A673 (cell line): Measurements from ENCODE around the gene DHRS3. TPM values are rescaled to one million over a fixed set of nuclear protein-coding genes. Genes with fewer than 3 reads are reported as not detected.
A peak's percentile ranks its signal among the peaks of the same experiment; 100 is the strongest.

Experiments
- BruUV-seq: library from RNA; stranded (reverse); fragments of 400-500 nt; replicated peaks from 2 replicates; lab custom pipeline; 2021; lab: Mats Ljungman, UMichigan
- CTCF ChIA-PET: fragments of 300-600 bp; sonication (Branson Sonifier 250); formaldehyde crosslinking; loops from one replicate; lab custom pipeline; 2022; ENCODE audit warnings: antibody characterized with exemption; lab: Charles Lee
- POLR2A ChIA-PET: fragments of 300-600 bp; sonication (Branson Sonifier 250); formaldehyde crosslinking; loops from one replicate; lab custom pipeline; 2022; ENCODE audit warnings: antibody characterized with exemption; ENCODE audit not compliant: low non-redundant PET; lab: Charles Lee
- DNase-seq: peaks from one replicate; pipeline ENCODE4 v3.0.0-alpha.2; 2015; ENCODE audit warnings: low spot score
- H3K27ac ChIP-seq: fragments of 200-600 bp; sonication (generic); 2 replicates; pipeline ENCODE4 v1.5.1; 2016; ENCODE audit warnings: mixed run types, low read depth, mild to moderate bottlenecking, mixed read lengths, antibody characterized with exemption, low read length; ENCODE audit not compliant: poor library complexity, severe bottlenecking
- H3K27me3 ChIP-seq: fragments of 200-600 bp; sonication (generic); replicated peaks from 2 replicates; pipeline ENCODE4 v1.6.1; 2017; ENCODE audit warnings: mixed run types, low read depth, mild to moderate bottlenecking, mixed read lengths, antibody characterized with exemption, low read length; ENCODE audit not compliant: insufficient read depth, poor library complexity
- H3K36me3 ChIP-seq: fragments of 200-600 bp; sonication (generic); 2 replicates; pipeline ENCODE4 v1.6.1; 2016; ENCODE audit warnings: mixed run types, mild to moderate bottlenecking, mixed read lengths, antibody characterized with exemption, low read length; ENCODE audit not compliant: insufficient read depth, poor library complexity, severe bottlenecking
- H3K4me1 ChIP-seq: fragments of 200-600 bp; sonication (generic); 2 replicates; pipeline ENCODE4 v1.6.1; 2017; ENCODE audit warnings: mixed run types, mild to moderate bottlenecking, mixed read lengths, antibody characterized with exemption, low read length; ENCODE audit not compliant: insufficient read depth, poor library complexity, severe bottlenecking
- H3K4me3 ChIP-seq: fragments of 200-600 bp; sonication (generic); 2 replicates; pipeline ENCODE4 v1.5.1; 2016; ENCODE audit warnings: low read depth, mixed run types, mild to moderate bottlenecking, mixed read lengths, low read length; ENCODE audit not compliant: poor library complexity, severe bottlenecking
- H3K9me3 ChIP-seq: fragments of 200-600 bp; sonication (generic); 2 replicates; pipeline ENCODE4 v1.6.1; 2016; ENCODE audit warnings: mixed run types, low read depth, mild to moderate bottlenecking, mixed read lengths, antibody characterized with exemption, low read length; ENCODE audit not compliant: poor library complexity, severe bottlenecking
- CTCF ChIP-seq: fragments of 300-800, 200-600 bp; sonication (generic); conservative IDR thresholded peaks from 2 replicates; pipeline ENCODE4 v1.5.1; 2017; ENCODE audit warnings: low read depth, mild to moderate bottlenecking, antibody characterized with exemption, low read length, moderate library complexity, mixed read lengths
- EZH2 ChIP-seq: fragments of 200-600 bp; sonication (generic); IDR thresholded peaks from 2 replicates; pipeline ENCODE4 v1.6.1; 2017; ENCODE audit warnings: borderline replicate concordance, low read depth, mild to moderate bottlenecking, mixed read lengths, antibody characterized with exemption, low read length; ENCODE audit not compliant: poor library complexity, severe bottlenecking
- intact Hi-C: fragments of 100-400 bp; cut with micrococcal nuclease; formaldehyde crosslinking; loops from one replicate; pipeline ENCODE4 v1.10.0; 2022; ENCODE audit not compliant: unreplicated experiment
- total RNA-seq: library from RNA; stranded (reverse); gene quantifications from 2 replicates; pipeline ENCODE4 v1.2.3, GENCODE V29; 2021

DHRS3 gene
- total RNA-seq, 1 experiment from 2014 or later, result 2.4 TPM

DNA sequence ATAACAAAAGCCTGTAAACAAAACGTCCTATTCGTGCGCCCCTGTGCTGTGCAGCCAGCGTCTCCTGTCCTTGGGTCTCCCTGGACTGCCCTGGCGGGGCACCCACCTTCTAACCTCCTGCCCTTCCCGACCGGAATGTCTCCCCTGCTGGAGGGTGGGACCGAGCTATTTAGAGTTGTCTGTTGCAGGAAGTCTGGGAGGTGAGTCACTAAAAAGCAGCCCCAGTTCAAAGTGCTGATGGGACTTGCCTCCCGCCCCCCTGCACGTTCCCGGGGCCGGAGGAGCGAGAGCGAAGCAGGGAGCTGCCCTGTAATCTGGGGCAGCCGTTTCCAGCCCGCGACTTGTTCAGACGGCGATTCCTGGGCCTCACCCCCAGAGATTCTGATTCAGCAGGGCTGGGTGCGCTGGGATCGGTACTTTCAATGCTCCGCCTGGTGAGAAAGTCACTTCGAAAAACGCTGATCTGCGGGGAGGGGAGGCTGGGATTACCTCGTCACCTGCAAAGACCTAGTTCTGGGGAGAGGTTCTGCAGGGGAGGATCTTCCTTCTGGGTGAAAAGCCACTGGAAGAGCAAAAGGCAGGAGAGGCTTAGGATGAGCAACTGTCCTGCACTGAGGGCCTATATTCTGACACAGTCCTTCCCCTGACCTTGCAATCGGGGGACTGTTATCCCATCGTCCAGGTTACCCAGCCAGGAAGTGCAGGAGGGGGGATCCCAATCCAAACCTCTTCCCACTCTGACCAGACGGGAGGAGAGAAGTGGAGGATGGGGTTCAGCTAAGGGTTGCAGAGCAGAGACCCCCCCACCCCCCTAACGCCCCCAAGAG lies 1.2 kb upstream of the DHRS3 start:
- Histone ChIP-seq H3K36me3 (no peaks in the 10 kb centered on the region), H3K4me1 (peaks cover 13% of the 10 kb centered on the region), H3K27ac (no peak overlapping the region), H3K9me3 (no peaks in the 10 kb centered on the region), H3K4me3 (peak overlapping the region; percentile 63), H3K27me3 (peaks cover 14% of the 10 kb centered on the region)
- CTCF ChIA-PET, result interaction anchor here (0.6 to 2.2 kb wide), 5 partner anchors 213 to 494 kb away, joined by 4 to 10 read pairs (median 5); no protein-coding TSS in a partner anchor
- BruUV-seq, result no TSS peak
- peak; percentile 55 for DNase-seq
- TF ChIP-seq CTCF, result no peak
- no peak for TF ChIP-seq EZH2
- intact Hi-C loops, result loop anchor here (2.0 to 10.0 kb wide), 3 partner anchors 212 to 344 kb away; no protein-coding TSS in a partner anchor
- POLR2A ChIA-PET, result no interaction called here

- peaks cover 13% of the 10 kb centered on the region for H3K4me1 ChIP-seq
- no TSS peak for BruUV-seq
- H3K27ac ChIP-seq, result peak overlapping the region; percentile 89
- no peaks in the 10 kb centered on the region for H3K36me3 ChIP-seq
- no peaks in the 10 kb centered on the region for H3K9me3 ChIP-seq
- H3K4me3 ChIP-seq, result peak overlapping the region; percentile 63
- CTCF ChIA-PET, result interaction anchor here (1.2 to 2.2 kb wide), 2 partner anchors 304 to 343 kb away, joined by 4 to 10 read pairs; no protein-coding TSS in a partner anchor
- intact Hi-C loops, result loop anchor here (2.0 to 10.0 kb wide), 3 partner anchors 211 to 344 kb away; no protein-coding TSS in a partner anchor
- DNase-seq, result no peak
- TF ChIP-seq CTCF (no peak), EZH2 (no peak)
- POLR2A ChIA-PET, result no interaction called here
- H3K27me3 ChIP-seq, result peaks cover 14% of the 10 kb centered on the region
These were observed 603 bp upstream of the DHRS3 start for GRCh38 chr1:12618661-12618964.

- intact Hi-C loops, result loop anchor here (5.0 to 10.0 kb wide), 2 partner anchors 210 to 343 kb away; no protein-coding TSS in a partner anchor
- ChIA-PET POLR2A (interaction anchor here (0.5 to 0.7 kb wide), 2 partner anchors 170 to 566 kb away, joined by 4 to 7 read pairs; no protein-coding TSS in a partner anchor), CTCF (interaction anchor here (0.6 to 0.7 kb wide), 2 partner anchors 210 to 292 kb away, joined by 5 to 7 read pairs; no protein-coding TSS in a partner anchor)
- TSS peak; percentile 61 for BruUV-seq
- DNase-seq, result no peak
- Histone ChIP-seq H3K4me3 (peak overlapping the region; percentile 63), H3K9me3 (no peaks in the 10 kb centered on the region), H3K4me1 (peaks cover 13% of the 10 kb centered on the region), H3K27me3 (peaks cover 14% of the 10 kb centered on the region), H3K27ac (peak overlapping the region; percentile 89), H3K36me3 (no peaks in the 10 kb centered on the region)
- TF ChIP-seq CTCF (no peak), EZH2 (no peak)
These were observed 504 bp downstream of the DHRS3 start for GRCh38 chr1:12617511-12617900.
